Measurements from ENCODE around the gene PRKG1.
A peak's percentile ranks its signal among the peaks of the same experiment; 100 is the strongest.

The PRKG1 gene

DNA sequence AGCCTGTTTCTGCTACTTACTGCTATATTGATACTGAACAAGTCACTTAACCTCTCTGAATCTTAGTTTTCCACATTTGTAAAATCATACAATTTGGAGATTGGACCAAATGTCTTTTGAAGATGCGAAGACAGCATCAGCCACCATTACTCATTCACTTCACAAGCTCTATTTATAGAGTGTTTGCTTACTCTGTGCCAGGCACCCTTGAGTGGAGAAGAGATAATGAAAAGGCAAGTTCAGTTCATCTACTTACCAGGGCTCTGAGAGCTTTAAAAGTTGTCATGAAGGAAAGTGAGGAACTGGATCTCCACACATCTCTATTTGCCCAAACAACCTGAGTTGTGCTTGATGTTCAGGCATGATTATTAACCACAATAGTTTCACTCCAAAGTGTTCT is 347.6 kb downstream of the PRKG1 start:
- Histone ChIP-seq H3K9me3 (ENCODE audit: insufficient read depth, low read length) (no peaks in the 10 kb centered on the region), H3K27ac (ENCODE audit: low read depth, low read length) (no peak overlapping the region), H3K36me3 (ENCODE audit: low read length) (no peaks in the 10 kb centered on the region), H2AFZ (ENCODE audit: low read depth, low read length, severe bottlenecking) (no peak overlapping the region), H3K79me2 (ENCODE audit: insufficient read depth, low read length) (no peaks in the 10 kb centered on the region), H3K4me2 (ENCODE audit: low read depth, low read length, poor library complexity, severe bottlenecking) (no peak overlapping the region), H4K20me1 (ENCODE audit: low read depth, low read length) (no peaks in the 10 kb centered on the region), H3K9me2 (replicated peaks; ENCODE audit: insufficient read depth, low read length) (no peaks in the 10 kb centered on the region), H3F3A (ENCODE audit: insufficient read depth) (no peaks in the 10 kb centered on the region), H3K9ac (ENCODE audit: low read length) (no peak overlapping the region), H3K27me3 (ENCODE audit: low read length) (no peaks in the 10 kb centered on the region), H3K4me3 (ENCODE audit: insufficient read depth, low read length, poor library complexity, severe bottlenecking) (no peak overlapping the region)
- no peak for TF ChIP-seq EZH2phosphoT487 (conservative IDR thresholded peaks at IDR 0.05; ENCODE audit: low read length)
- TF ChIP-seq, protein P1, sequence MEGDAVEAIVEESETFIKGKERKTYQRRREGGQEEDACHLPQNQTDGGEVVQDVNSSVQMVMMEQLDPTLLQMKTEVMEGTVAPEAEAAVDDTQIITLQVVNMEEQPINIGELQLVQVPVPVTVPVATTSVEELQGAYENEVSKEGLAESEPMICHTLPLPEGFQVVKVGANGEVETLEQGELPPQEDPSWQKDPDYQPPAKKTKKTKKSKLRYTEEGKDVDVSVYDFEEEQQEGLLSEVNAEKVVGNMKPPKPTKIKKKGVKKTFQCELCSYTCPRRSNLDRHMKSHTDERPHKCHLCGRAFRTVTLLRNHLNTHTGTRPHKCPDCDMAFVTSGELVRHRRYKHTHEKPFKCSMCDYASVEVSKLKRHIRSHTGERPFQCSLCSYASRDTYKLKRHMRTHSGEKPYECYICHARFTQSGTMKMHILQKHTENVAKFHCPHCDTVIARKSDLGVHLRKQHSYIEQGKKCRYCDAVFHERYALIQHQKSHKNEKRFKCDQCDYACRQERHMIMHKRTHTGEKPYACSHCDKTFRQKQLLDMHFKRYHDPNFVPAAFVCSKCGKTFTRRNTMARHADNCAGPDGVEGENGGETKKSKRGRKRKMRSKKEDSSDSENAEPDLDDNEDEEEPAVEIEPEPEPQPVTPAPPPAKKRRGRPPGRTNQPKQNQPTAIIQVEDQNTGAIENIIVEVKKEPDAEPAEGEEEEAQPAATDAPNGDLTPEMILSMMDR (IDR thresholded peaks at IDR 0.05; ENCODE audit: insufficient read depth, low read length, poor library complexity, severe bottlenecking) = no peak

DNA sequence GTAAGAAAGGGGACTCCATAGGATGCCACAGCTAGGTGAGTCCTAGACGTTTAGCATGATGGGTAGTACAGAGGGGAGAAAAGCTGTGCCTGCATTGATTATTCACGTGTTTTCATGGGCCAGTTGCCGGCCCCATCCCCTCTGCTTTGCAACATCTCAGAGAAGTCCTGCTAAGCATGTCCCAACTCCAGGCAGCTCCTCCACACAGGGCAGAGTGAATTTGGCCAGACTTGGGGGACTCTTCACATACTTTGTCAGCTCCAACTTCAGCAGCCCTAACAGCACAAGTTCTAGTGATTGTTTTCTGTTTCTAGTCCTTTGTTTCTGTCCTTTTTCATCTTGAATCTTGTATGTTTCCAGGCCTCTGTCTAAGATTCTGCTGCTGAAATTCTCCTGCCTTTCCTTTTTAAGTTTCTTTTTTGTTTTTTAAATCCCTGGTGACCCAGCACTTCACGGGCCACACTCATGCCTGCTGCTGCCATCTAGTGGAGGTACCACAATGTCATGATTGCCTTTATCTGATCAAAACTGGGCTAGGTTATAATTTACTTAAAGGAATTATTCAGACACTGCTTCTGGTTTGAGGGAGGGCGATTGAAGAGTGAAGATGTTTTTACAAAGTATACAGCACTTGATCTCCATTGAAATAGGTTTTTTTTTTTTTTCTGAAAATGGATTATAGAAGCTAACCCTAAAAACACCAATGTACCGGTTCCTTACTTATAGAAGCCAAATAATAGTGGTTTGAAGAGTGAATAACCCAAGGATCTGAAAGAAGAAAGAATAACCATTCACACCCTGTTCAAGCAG is 348.2 kb downstream of the PRKG1 start:
- Histone ChIP-seq H3K9ac (ENCODE audit: low read length) (no peak overlapping the region), H3K27ac (ENCODE audit: low read depth, low read length) (no peak overlapping the region), H2AFZ (ENCODE audit: low read depth, low read length, severe bottlenecking) (no peak overlapping the region), H3K79me2 (ENCODE audit: insufficient read depth, low read length) (no peaks in the 10 kb centered on the region), H3F3A (ENCODE audit: insufficient read depth) (no peaks in the 10 kb centered on the region), H3K4me3 (ENCODE audit: insufficient read depth, low read length, poor library complexity, severe bottlenecking) (no peak overlapping the region), H3K36me3 (ENCODE audit: low read length) (no peaks in the 10 kb centered on the region), H3K4me2 (ENCODE audit: low read depth, low read length, poor library complexity, severe bottlenecking) (no peak overlapping the region), H3K9me2 (replicated peaks; ENCODE audit: insufficient read depth, low read length) (no peaks in the 10 kb centered on the region), H3K27me3 (ENCODE audit: low read length) (no peaks in the 10 kb centered on the region), H3K9me3 (ENCODE audit: insufficient read depth, low read length) (no peaks in the 10 kb centered on the region), H4K20me1 (ENCODE audit: low read depth, low read length) (no peaks in the 10 kb centered on the region)
- TF ChIP-seq, protein P1 (IDR thresholded peaks at IDR 0.05; ENCODE audit: insufficient read depth, low read length, poor library complexity, severe bottlenecking) = peak; percentile 59
- no peak for TF ChIP-seq EZH2phosphoT487 (conservative IDR thresholded peaks at IDR 0.05; ENCODE audit: low read length)

DNA sequence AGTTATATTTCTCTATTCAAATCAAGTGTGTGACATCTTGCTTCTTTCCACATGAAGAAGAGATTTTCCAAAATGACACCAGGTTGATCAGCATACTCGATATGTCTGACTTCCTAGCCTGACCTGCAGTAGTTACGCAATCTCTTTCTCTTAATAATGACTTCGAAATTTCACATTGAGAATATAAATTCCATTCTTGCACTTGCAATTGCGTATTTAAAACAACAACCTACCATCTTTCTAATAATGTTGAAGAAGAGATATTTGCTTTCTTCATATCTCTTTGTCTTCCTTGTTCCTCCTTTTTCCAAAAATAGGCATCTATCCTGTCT is 348.8 kb downstream of the PRKG1 start:
- no peak overlapping the region for H3K27ac ChIP-seq (ENCODE audit: low read depth, low read length)
- H3K9me3 ChIP-seq (ENCODE audit: insufficient read depth, low read length) = no peaks in the 10 kb centered on the region
- H2AFZ ChIP-seq (ENCODE audit: low read depth, low read length, severe bottlenecking) = no peak overlapping the region
- TF ChIP-seq, protein P1 (IDR thresholded peaks at IDR 0.05; ENCODE audit: insufficient read depth, low read length, poor library complexity, severe bottlenecking) = no peak
- no peak for TF ChIP-seq EZH2phosphoT487 (conservative IDR thresholded peaks at IDR 0.05; ENCODE audit: low read length)
- no peaks in the 10 kb centered on the region for H3K27me3 ChIP-seq (ENCODE audit: low read length)
- no peak overlapping the region for H3K4me2 ChIP-seq (ENCODE audit: low read depth, low read length, poor library complexity, severe bottlenecking)
- no peak overlapping the region for H3K4me3 ChIP-seq (ENCODE audit: insufficient read depth, low read length, poor library complexity, severe bottlenecking)
- no peaks in the 10 kb centered on the region for H3K36me3 ChIP-seq (ENCODE audit: low read length)
- H3K9me2 ChIP-seq (replicated peaks; ENCODE audit: insufficient read depth, low read length) = no peaks in the 10 kb centered on the region
- H3F3A ChIP-seq (ENCODE audit: insufficient read depth) = no peaks in the 10 kb centered on the region
- H3K79me2 ChIP-seq (ENCODE audit: insufficient read depth, low read length) = no peaks in the 10 kb centered on the region
- no peak overlapping the region for H3K9ac ChIP-seq (ENCODE audit: low read length)
- H4K20me1 ChIP-seq (ENCODE audit: low read depth, low read length) = no peaks in the 10 kb centered on the region
